ENCODE measurements around the gene RASGEF1B. TPM values are rescaled to one million over a fixed set of nuclear protein-coding genes. Genes with fewer than 3 reads are reported as not detected.

Gene RASGEF1B
- total RNA-seq, 2 experiments from 2014 or later, result 6.5 to 6.7 TPM

DNA sequence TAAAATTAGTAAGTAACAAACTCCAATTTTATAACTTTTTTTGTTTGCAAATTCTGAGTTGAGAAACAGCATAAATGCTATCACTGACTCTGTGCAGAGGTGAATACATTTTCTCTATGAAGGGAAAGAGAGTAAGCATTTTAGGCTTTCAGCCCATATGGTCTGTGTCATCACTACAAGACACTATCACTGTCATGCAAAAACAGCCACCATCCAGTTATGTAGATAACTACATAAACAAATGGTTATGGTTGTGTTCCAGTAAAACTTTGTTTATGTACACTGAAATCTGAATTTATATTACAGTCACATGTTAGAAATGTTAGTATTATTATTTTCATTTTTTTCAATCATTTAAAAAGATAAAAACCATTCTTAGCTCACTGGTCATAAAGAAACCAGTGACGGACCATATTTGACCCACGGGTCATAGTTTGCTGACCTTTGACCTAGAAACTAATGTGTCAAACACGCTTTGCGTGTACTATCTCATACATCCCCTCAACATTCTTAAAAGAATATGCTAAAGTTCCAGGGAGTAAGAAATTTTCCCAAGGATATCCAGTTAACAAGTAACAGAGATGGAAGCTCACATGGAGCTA lies 29.1 kb downstream of the RASGEF1B start:
- intact Hi-C loops (cut with micrococcal nuclease), result no loop called here
- H3K27ac Mint-ChIP-seq, result no peak overlapping the region
- H3K4me1 Mint-ChIP-seq (ENCODE audit: low read depth), result no peaks in the 10 kb centered on the region
- no peak overlapping the region for H3K4me3 Mint-ChIP-seq
- peaks cover 50% of the 10 kb centered on the region for H3K36me3 Mint-ChIP-seq (ENCODE audit: low read depth)
- no peaks in the 10 kb centered on the region for H3K9me3 Mint-ChIP-seq
- CTCF ChIA-PET, result no interaction called here
- no peaks in the 10 kb centered on the region for H3K27me3 Mint-ChIP-seq (ENCODE audit: low read depth)
- no peak for DNase-seq

DNA sequence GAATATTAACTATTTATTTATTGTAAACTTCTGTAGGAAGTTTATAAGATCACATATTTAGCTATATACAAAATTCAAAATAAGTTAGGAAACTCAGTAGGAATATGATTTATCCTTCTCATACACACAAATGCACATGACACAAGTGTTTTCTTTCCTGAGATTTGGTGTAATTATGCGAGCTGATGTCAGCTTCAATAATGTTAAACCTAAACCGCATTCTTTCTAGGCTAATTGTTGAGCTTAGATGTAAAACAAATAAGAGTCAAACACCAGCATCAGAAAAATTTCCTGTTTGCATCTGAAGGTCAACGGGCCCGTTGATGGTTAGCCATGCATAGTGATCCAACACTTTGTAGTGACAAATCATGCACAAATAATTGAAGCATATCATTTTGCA lies 30.8 kb downstream of the RASGEF1B start:
- Mint-ChIP-seq H3K4me3 (no peak overlapping the region), H3K9me3 (no peaks in the 10 kb centered on the region), H3K27me3 (ENCODE audit: low read depth) (no peaks in the 10 kb centered on the region), H3K4me1 (ENCODE audit: low read depth) (no peaks in the 10 kb centered on the region), H3K36me3 (ENCODE audit: low read depth) (peaks cover 44% of the 10 kb centered on the region), H3K27ac (no peak overlapping the region)
- CTCF ChIA-PET, result no interaction called here
- intact Hi-C loops (cut with micrococcal nuclease), result no loop called here
- no peak for DNase-seq

DNA sequence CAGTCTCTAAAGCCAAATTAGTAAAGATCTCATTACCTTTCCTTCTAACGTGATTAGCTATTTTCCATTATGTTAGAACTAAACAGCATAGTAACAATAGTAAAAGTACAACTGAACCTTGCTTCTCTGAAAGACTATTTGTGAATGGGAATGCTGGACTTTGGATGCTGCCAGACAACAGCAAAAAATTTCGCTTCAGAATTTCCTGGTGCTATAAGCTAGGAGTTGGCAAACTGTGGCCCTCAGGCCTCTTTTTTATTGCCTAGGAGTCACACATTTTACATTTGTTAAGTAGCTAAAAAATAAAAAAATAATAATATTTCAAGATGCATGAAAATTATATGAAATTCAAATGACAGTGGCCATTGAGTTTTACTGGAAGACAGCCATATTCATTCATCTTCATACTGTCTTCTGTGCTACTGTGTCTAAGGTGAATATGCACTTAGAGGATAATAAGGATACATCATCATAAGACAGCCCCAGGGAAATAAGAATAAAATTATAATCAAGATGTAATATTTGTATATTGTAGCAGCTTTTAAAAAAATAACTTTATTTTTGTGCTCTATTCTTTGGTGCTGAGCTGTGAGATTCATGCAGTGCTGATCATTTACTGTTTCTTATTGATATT lies 34.6 kb downstream of the RASGEF1B start:
- CTCF ChIA-PET, result interaction anchor here (0.6 kb wide), 1 partner anchor 519 kb away, joined by 3 read pairs; no protein-coding TSS in a partner anchor
- DNase-seq, result no peak

DNA sequence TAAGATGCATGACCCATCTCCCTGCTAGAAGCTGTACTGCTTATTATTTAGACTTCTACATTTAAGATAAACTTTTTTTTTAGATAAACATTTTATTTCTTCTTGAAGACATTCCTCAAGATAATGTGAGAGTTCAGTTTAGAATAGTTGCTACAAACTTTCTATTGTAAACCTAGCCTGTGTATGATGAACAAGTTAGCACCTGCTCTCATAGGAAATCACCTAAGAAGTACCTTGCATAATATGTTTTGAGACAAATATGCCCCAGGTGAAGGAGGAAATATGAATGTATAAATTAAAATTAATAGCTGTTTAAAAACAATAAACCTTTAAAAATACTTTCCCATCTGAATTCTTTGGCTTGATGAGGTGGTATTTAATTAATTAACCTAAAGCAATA lies 35.6 kb downstream of the RASGEF1B start:
- DNase-seq, result no peak
- Mint-ChIP-seq H3K4me1 (ENCODE audit: low read depth) (no peaks in the 10 kb centered on the region), H3K27me3 (ENCODE audit: low read depth) (no peaks in the 10 kb centered on the region), H3K36me3 (ENCODE audit: low read depth) (peaks cover 29% of the 10 kb centered on the region), H3K4me3 (no peak overlapping the region), H3K9me3 (no peaks in the 10 kb centered on the region), H3K27ac (no peak overlapping the region)
- CTCF ChIA-PET, result no interaction called here
- intact Hi-C loops (cut with micrococcal nuclease), result no loop called here

More for the DNA sequence above, 34.6 kb downstream of the RASGEF1B start:
- Mint-ChIP-seq H3K9me3 (no peaks in the 10 kb centered on the region), H3K4me3 (no peak overlapping the region), H3K4me1 (ENCODE audit: low read depth) (no peaks in the 10 kb centered on the region), H3K36me3 (ENCODE audit: low read depth) (peaks cover 32% of the 10 kb centered on the region), H3K27ac (no peak overlapping the region), H3K27me3 (ENCODE audit: low read depth) (no peaks in the 10 kb centered on the region)
- intact Hi-C loops (cut with micrococcal nuclease), result no loop called here

DNA sequence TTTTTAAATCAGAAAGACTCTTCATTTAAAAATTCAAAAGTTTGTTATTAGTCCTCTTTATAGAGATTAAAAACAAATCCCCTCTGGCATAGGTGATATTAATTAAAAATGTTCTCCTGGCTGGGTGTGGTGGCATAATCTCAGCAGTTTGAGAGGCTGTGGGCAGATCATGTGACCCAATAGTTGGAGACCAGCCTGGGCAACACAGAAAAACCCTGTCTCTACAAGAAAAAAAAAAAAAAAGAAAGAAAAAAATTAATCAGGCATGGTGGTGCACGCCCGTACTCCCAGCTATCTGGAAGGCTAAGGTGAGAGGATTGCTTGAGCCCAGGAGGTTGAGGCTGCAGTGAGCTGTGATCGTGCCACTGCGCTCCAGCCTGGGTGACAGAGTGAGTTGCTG lies 38.9 kb downstream of the RASGEF1B start:
- no peak for DNase-seq
- H3K4me1 Mint-ChIP-seq (ENCODE audit: low read depth), result no peaks in the 10 kb centered on the region
- intact Hi-C loops (cut with micrococcal nuclease), result no loop called here
- H3K27me3 Mint-ChIP-seq (ENCODE audit: low read depth), result no peaks in the 10 kb centered on the region
- CTCF ChIA-PET, result interaction anchor here (0.9 to 1.4 kb wide), 3 partner anchors 14 to 34 kb away, joined by 3 to 8 read pairs (median 4); no protein-coding TSS in a partner anchor
- H3K27ac Mint-ChIP-seq, result no peak overlapping the region
- H3K9me3 Mint-ChIP-seq, result no peaks in the 10 kb centered on the region
- H3K4me3 Mint-ChIP-seq, result no peak overlapping the region
- peaks cover 24% of the 10 kb centered on the region for H3K36me3 Mint-ChIP-seq (ENCODE audit: low read depth)

DNA sequence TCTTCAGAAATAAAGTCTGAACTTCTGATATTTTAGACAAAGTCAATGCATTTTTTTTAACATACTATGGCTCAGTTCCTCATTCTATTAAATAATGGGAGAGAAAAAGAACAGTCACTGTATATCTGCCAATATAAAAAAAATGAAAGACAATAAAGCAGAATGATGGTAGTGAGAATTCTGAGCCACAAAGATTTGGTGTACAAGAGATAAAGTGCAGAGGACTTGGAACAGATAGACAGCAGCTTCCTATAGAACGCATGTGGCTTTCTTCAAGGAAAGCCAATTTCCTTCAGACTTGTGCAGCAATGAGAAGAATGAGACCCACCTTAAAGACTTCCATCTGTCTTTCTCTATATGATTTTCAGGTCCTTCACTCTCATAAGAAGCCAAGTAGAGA lies 39.7 kb downstream of the RASGEF1B start:
- H3K4me1 Mint-ChIP-seq (ENCODE audit: low read depth), result no peaks in the 10 kb centered on the region

DNA sequence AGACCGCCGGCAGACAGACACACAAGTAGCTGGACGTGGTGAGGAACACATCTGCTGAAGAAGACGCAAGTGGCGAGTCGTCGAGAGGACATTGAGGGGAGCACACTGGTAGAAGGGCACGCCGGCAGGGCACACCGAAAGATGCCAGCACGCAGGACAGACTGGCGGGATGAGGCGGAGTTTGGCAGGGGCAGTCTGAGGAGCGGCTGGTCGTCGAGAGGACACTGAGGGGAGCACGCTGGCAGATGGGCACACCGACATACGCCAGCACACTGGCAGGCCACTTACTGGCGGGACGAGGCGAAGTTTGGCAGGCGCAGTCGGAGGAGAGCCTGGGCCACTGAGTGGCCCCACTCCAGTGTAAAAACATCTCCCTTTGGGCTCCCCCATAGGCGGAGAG lies 42.1 kb downstream of the RASGEF1B start:
- Mint-ChIP-seq H3K4me1 (ENCODE audit: low read depth) (no peaks in the 10 kb centered on the region), H3K27ac (no peak overlapping the region), H3K27me3 (ENCODE audit: low read depth) (no peaks in the 10 kb centered on the region), H3K9me3 (no peaks in the 10 kb centered on the region), H3K36me3 (ENCODE audit: low read depth) (peaks cover 28% of the 10 kb centered on the region), H3K4me3 (no peak overlapping the region)
- intact Hi-C loops (cut with micrococcal nuclease), result no loop called here
- CTCF ChIA-PET, result interaction anchor here (1.8 kb wide), 1 partner anchor 38 kb away, joined by 4 read pairs; no protein-coding TSS in a partner anchor
- no peak for DNase-seq

More for the DNA sequence above, 39.7 kb downstream of the RASGEF1B start:
- intact Hi-C loops (cut with micrococcal nuclease), result no loop called here
- H3K27me3 Mint-ChIP-seq (ENCODE audit: low read depth), result no peaks in the 10 kb centered on the region
- no peak overlapping the region for H3K27ac Mint-ChIP-seq
- no peak overlapping the region for H3K4me3 Mint-ChIP-seq
- CTCF ChIA-PET, result no interaction called here
- no peaks in the 10 kb centered on the region for H3K9me3 Mint-ChIP-seq
- H3K36me3 Mint-ChIP-seq (ENCODE audit: low read depth), result peaks cover 28% of the 10 kb centered on the region
- no peak for DNase-seq

DNA sequence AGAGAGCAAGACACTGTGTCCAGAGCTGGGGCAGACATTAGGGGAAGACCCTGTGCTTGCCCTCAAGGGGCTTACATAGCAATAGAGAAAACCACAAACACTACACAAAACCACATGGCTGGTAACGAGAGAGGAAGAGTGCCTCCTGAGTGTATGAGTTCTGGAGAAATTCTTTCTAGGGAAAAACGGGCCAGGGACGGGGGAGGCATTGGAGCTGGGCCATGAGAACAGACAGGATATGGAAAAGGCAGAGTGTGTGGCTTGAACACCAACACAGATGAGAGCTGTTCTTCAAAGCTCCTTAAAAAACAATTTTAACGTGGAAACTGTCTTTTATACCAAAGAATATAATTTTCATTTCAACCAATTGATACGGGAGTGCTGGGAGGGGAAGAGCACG lies 42.7 kb downstream of the RASGEF1B start:
- H3K36me3 Mint-ChIP-seq (ENCODE audit: low read depth), result peaks cover 25% of the 10 kb centered on the region
- H3K27me3 Mint-ChIP-seq (ENCODE audit: low read depth), result no peaks in the 10 kb centered on the region
- no peaks in the 10 kb centered on the region for H3K9me3 Mint-ChIP-seq
- H3K4me3 Mint-ChIP-seq, result no peak overlapping the region
- intact Hi-C loops (cut with micrococcal nuclease), result no loop called here
- H3K4me1 Mint-ChIP-seq (ENCODE audit: low read depth), result no peaks in the 10 kb centered on the region
- no peak overlapping the region for H3K27ac Mint-ChIP-seq
- CTCF ChIA-PET, result no interaction called here
- DNase-seq, result no peak

DNA sequence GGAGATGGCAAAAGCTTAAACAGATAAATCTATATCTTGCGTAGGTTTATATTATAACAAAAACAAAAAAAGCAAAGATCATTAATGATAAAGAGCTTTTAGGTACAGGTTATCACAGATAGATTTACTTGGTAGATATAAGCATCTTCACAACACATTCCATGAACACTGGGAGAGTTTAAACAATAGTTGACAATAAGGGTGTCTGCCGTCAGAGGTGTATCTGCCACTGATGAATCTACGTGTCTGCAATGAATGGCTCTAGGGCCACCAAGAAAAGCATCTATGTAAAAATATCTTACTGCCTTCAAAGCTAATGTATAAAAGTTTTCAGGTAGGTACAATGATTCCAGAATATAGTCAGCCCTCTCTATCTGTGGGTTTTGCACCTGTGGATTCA lies 43.7 kb downstream of the RASGEF1B start:
- no peaks in the 10 kb centered on the region for H3K27me3 Mint-ChIP-seq (ENCODE audit: low read depth)
- DNase-seq, result no peak
- no peaks in the 10 kb centered on the region for H3K9me3 Mint-ChIP-seq
- H3K27ac Mint-ChIP-seq, result no peak overlapping the region
- H3K4me1 Mint-ChIP-seq (ENCODE audit: low read depth), result no peaks in the 10 kb centered on the region
- peaks cover 23% of the 10 kb centered on the region for H3K36me3 Mint-ChIP-seq (ENCODE audit: low read depth)
- H3K4me3 Mint-ChIP-seq, result no peak overlapping the region
- CTCF ChIA-PET, result interaction anchor here (0.9 to 1.0 kb wide), 2 partner anchors 9 to 413 kb away, joined by 3 read pairs; no protein-coding TSS in a partner anchor
- intact Hi-C loops (cut with micrococcal nuclease), result no loop called here

DNA sequence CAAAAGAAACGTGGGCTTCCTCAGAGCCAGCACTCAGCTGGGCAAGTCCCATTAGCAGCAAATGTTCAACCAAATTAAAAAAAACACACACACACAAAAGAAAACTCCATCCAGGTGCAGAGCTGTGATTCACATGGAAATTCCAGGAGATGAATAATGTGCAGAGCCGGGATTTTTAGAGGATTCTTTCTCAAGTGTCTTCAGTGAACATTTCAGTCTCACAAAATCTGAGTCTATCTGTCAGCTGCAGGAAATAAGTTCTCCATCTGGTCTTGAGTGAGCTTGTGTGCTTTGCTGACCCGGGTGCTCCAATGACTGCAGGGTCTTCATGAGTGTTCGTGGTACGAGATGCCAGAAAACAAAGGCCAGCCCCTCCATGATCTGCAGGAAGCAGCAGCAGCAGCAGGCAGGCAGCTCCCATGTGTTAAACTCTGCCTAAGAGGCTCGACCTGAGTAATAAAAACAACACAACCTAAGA lies 44.3 kb downstream of the RASGEF1B start:
- intact Hi-C loops (cut with micrococcal nuclease), result no loop called here
- CTCF ChIA-PET, result interaction anchor here (0.9 to 1.0 kb wide), 2 partner anchors 8 to 414 kb away, joined by 3 read pairs; no protein-coding TSS in a partner anchor
- Mint-ChIP-seq H3K27me3 (ENCODE audit: low read depth) (no peaks in the 10 kb centered on the region), H3K4me1 (ENCODE audit: low read depth) (peaks cover 4% of the 10 kb centered on the region), H3K36me3 (ENCODE audit: low read depth) (peaks cover 21% of the 10 kb centered on the region), H3K27ac (no peak overlapping the region), H3K4me3 (no peak overlapping the region), H3K9me3 (no peaks in the 10 kb centered on the region)
- DNase-seq, result no peak

DNA sequence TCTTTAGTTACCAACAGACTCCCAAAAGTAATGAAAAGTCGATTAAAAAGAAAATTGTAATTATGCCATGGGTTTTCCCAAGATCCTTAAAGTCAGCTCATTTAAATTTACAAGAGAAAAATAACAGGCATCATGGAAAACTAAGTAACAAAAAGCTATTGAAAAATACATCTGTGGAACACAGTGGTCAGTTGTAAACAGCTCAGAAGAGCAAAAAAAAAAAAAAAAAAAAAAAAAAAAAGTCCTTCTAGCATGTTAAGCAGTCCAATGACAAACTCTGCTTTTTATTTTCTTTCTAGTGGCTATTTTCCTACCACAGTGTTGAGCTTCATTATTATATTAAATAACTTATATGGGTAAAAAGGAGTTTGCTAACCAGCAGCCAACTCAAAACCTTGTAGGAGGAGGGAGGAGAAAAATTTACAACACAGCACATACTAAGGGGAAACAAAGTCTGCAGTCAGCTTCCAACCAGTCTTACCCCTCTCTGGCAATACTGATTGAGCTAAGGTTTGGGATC lies 44.9 kb downstream of the RASGEF1B start:
- no peaks in the 10 kb centered on the region for H3K27me3 Mint-ChIP-seq (ENCODE audit: low read depth)
- CTCF ChIA-PET, result interaction anchor here (0.7 kb wide), 1 partner anchor 226 kb away, joined by 6 read pairs; no protein-coding TSS in a partner anchor
- H3K36me3 Mint-ChIP-seq (ENCODE audit: low read depth), result peaks cover 21% of the 10 kb centered on the region
- H3K4me1 Mint-ChIP-seq (ENCODE audit: low read depth), result peaks cover 6% of the 10 kb centered on the region
- no peak overlapping the region for H3K27ac Mint-ChIP-seq
- intact Hi-C loops (cut with micrococcal nuclease), result no loop called here
- no peak for DNase-seq
- H3K9me3 Mint-ChIP-seq, result no peaks in the 10 kb centered on the region
- H3K4me3 Mint-ChIP-seq, result no peak overlapping the region

DNA sequence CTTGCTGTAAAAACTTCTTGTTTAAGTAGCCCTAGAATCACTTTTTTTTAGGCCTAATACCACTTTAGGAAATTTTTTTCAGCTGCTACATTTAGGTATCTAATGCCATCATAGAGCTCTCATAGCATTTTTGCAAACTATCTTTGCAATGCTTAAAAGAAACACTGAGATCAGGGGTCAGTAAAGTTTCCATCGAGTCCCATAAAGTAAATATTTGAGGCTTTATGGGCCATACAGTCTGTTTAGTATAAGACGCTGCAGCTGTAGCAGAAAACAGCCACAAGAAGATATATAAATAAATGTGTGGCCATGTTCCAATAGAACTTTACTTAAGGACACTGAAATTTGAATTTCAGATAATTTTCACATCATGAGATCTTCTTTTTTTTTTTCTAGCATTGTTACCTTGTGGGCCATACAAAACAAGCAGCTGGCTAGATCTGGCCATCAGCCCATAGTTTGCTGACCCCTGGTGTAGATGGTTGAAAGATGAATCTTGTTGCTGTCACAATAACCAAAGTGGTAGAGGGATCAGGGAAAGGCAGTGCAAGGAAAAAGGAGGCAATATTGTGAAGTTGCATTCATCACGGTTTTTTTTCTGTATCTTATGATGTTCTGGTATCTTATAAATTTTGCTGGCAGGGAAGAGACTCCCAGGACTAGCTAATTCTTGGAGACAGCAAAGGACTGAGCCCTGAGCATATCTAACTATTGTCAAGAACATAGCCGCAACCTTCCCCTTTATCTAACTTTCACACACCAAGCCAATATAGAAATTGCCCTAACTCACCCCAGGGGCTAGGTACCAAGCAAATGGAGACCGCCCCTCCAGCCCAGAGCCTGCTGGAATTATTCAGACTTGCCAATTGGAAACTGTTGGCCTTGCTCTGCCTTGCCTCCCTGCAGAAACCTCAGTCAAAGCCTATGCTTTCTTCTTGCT lies 46.6 kb downstream of the RASGEF1B start:
- no peaks in the 10 kb centered on the region for H3K27me3 Mint-ChIP-seq (ENCODE audit: low read depth)
- no peak overlapping the region for H3K27ac Mint-ChIP-seq
- DNase-seq, result no peak
- intact Hi-C loops (cut with micrococcal nuclease), result no loop called here
- CTCF ChIA-PET, result no interaction called here
- H3K36me3 Mint-ChIP-seq (ENCODE audit: low read depth), result peaks cover 15% of the 10 kb centered on the region
- H3K4me1 Mint-ChIP-seq (ENCODE audit: low read depth), result peaks cover 8% of the 10 kb centered on the region
- H3K9me3 Mint-ChIP-seq, result no peaks in the 10 kb centered on the region
- no peak overlapping the region for H3K4me3 Mint-ChIP-seq
